Loucy (cell line): ENCODE results near the gene EIF2A.

Experiments
- H2AFZ ChIP-seq: fragments of 200-600 bp; sonication (generic); 2 replicates; pipeline ENCODE4 v1.6.0; 2016; ENCODE audit warnings: antibody characterized with exemption, mild to moderate bottlenecking, low read length, moderate library complexity
- H3F3A ChIP-seq: fragments of 200-600 bp; 2 replicates; pipeline ENCODE4 v1.6.0; 2016; ENCODE audit warnings: antibody characterized with exemption, low read depth, mild to moderate bottlenecking
- H3K27me3 ChIP-seq: fragments of 200-600 bp; sonication (generic); 2 replicates; pipeline ENCODE4 v1.6.1; 2014; ENCODE audit warnings: low read length, mild to moderate bottlenecking; ENCODE audit not compliant: insufficient read depth, poor library complexity, severe bottlenecking
- H3K36me3 ChIP-seq: fragments of 200-600 bp; sonication (generic); 2 replicates; pipeline ENCODE4 v1.6.1; 2016; ENCODE audit warnings: low read length; ENCODE audit not compliant: insufficient read depth
- H3K4me1 ChIP-seq: fragments of 200-600 bp; sonication (generic); 2 replicates; pipeline ENCODE4 v1.5.1; 2014; ENCODE audit warnings: low read length, mild to moderate bottlenecking; ENCODE audit not compliant: insufficient read depth, poor library complexity, severe bottlenecking
- H3K4me2 ChIP-seq: fragments of 200-600 bp; sonication (generic); 2 replicates; pipeline ENCODE4 v1.6.0; 2014; ENCODE audit warnings: antibody characterized with exemption, low read length, low read depth, mild to moderate bottlenecking; ENCODE audit not compliant: poor library complexity, severe bottlenecking
- H3K4me3 ChIP-seq: fragments of 200-600 bp; sonication (generic); 2 replicates; pipeline ENCODE4 v1.5.1; 2014; ENCODE audit warnings: low read length, mild to moderate bottlenecking, mixed read lengths; ENCODE audit not compliant: poor library complexity, severe bottlenecking
- H3K79me2 ChIP-seq: fragments of 200-600 bp; sonication (generic); 2 replicates; pipeline ENCODE4 v1.6.1; 2014; ENCODE audit warnings: low read length; ENCODE audit not compliant: insufficient read depth
- H3K9ac ChIP-seq: fragments of 200-600 bp; sonication (generic); 2 replicates; pipeline ENCODE4 v1.6.0; 2014; ENCODE audit warnings: mild to moderate bottlenecking, low read depth, low read length, moderate library complexity; ENCODE audit not compliant: poor library complexity, severe bottlenecking
- H3K9me2 ChIP-seq: fragments of 200-600 bp; sonication (generic); replicated peaks from 2 replicates; pipeline ENCODE4 v1.6.1; 2016; ENCODE audit warnings: low read depth, low read length, mixed read lengths
- H3K9me3 ChIP-seq: fragments of 200-600 bp; sonication (generic); 2 replicates; pipeline ENCODE4 v1.6.1; 2014; ENCODE audit warnings: mild to moderate bottlenecking, antibody characterized with exemption, low read length, low read depth; ENCODE audit not compliant: insufficient read depth
- H4K20me1 ChIP-seq: fragments of 200-600 bp; sonication (generic); 2 replicates; pipeline ENCODE4 v1.6.0; 2014; ENCODE audit warnings: antibody characterized with exemption, low read length, mild to moderate bottlenecking; ENCODE audit not compliant: insufficient read depth, poor library complexity, severe bottlenecking
- CTCF ChIP-seq: fragments of 200-600 bp; sonication (generic); conservative IDR thresholded peaks from 2 replicates; pipeline ENCODE4 v1.5.1; 2014; ENCODE audit warnings: mild to moderate bottlenecking, antibody characterized with exemption, low read length
- EZH2phosphoT487 ChIP-seq: fragments of 200-600 bp; IDR thresholded peaks from 2 replicates; pipeline ENCODE4 v1.6.1; 2018; ENCODE audit warnings: antibody characterized with exemption, mild to moderate bottlenecking, moderate library complexity, borderline replicate concordance

The EIF2A gene

GRCh38 chr3:150540297-150540696 is 6.3 kb upstream of the EIF2A start:
- no peaks in the 10 kb centered on the region for H3K9me3 ChIP-seq
- no peak overlapping the region for H2AFZ ChIP-seq
- H3K79me2 ChIP-seq = peaks cover 47% of the 10 kb centered on the region
- no peak for TF ChIP-seq CTCF
- no peak for TF ChIP-seq EZH2phosphoT487
- no peaks in the 10 kb centered on the region for H3K36me3 ChIP-seq
- peaks cover 41% of the 10 kb centered on the region for H3K4me1 ChIP-seq
- H3K9ac ChIP-seq = no peak overlapping the region
- H3K4me3 ChIP-seq = no peak overlapping the region
- H3F3A ChIP-seq = no peaks in the 10 kb centered on the region
- H3K9me2 ChIP-seq = no peaks in the 10 kb centered on the region
- H3K4me2 ChIP-seq = no peak overlapping the region
- H4K20me1 ChIP-seq = peaks cover 44% of the 10 kb centered on the region
- H3K27me3 ChIP-seq = no peaks in the 10 kb centered on the region

GRCh38 chr3:150540991-150541390 is 5.6 kb upstream of the EIF2A start:
- Histone ChIP-seq H3K9ac (peak overlapping the region; percentile 1), H3K27me3 (no peaks in the 10 kb centered on the region), H3K9me2 (no peaks in the 10 kb centered on the region), H3K9me3 (no peaks in the 10 kb centered on the region), H3K79me2 (peaks cover 54% of the 10 kb centered on the region), H3K4me3 (no peak overlapping the region), H4K20me1 (peaks cover 51% of the 10 kb centered on the region), H3K36me3 (no peaks in the 10 kb centered on the region), H2AFZ (no peak overlapping the region), H3K4me1 (peaks cover 41% of the 10 kb centered on the region), H3F3A (no peaks in the 10 kb centered on the region), H3K4me2 (peak overlapping the region; percentile 90)
- no peak for TF ChIP-seq CTCF
- no peak for TF ChIP-seq EZH2phosphoT487

DNA sequence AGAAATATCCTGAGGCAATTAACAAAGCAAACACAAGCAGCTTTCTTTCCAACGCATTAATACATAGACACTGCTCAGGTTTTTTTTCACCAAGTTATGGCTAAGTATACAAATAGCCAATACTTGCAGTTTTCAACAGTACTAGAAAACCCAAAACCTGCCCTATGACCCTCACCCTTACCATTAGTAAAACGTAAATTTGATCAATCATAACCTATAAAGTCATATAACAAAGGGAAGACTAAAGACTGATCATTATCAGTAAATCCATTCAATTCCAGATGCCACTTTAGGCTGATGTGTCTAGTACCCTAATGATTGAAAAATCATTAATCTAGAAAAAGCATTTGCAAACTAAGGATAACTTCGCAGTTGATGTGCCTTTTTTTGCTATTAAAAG is 3.5 kb upstream of the EIF2A start:
- Histone ChIP-seq H3K9me3 (no peaks in the 10 kb centered on the region), H3K4me3 (peak overlapping the region; percentile 98), H2AFZ (no peak overlapping the region), H3K79me2 (peaks cover 71% of the 10 kb centered on the region), H4K20me1 (peaks cover 66% of the 10 kb centered on the region), H3K4me2 (peak overlapping the region; percentile 90), H3K27me3 (no peaks in the 10 kb centered on the region), H3K36me3 (no peaks in the 10 kb centered on the region), H3K9me2 (no peaks in the 10 kb centered on the region), H3F3A (no peaks in the 10 kb centered on the region), H3K9ac (peak overlapping the region; percentile 92), H3K4me1 (peaks cover 53% of the 10 kb centered on the region)
- TF ChIP-seq CTCF (no peak), EZH2phosphoT487 (no peak)
